ENCODE data around the gene SERPINA6. TPM values are rescaled to one million over a fixed set of nuclear protein-coding genes. Genes with fewer than 3 reads are reported as not detected.

Gene SERPINA6
- total RNA-seq, 1 donor from 2014 or later = not detected

DNA sequence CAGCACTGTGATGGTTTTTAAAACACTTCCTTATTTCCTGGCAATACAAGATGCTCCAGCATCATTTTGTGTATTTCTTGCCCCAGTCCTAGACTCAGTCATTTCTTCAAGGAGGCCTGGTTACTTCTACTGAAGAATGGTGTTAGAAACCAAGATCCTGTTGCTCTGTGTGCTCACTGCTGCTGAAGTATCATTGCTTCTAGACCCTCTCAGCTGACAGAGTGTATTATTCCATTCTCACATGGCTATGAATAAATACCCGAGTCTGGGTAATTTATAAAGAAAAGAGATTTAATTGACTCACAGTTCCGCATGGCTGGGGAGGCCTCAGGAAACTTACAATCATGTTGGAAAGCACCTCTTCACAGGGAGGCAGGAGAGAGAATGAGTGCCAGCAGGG lies 14.9 kb upstream of the SERPINA6 start:
- Histone ChIP-seq H3K27me3 (no peaks in the 10 kb centered on the region), H3K27ac (no peak overlapping the region), H3K9me3 (no peaks in the 10 kb centered on the region), H3K4me3 (no peak overlapping the region), H3K4me1 (peaks cover 20% of the 10 kb centered on the region), H3K36me3 (no peaks in the 10 kb centered on the region)
- intact Hi-C loops (cut with DNase I) = no loop called here
- DNase-seq (ENCODE audit: extremely low spot score in 2 of 2) = no peak
- TF ChIP-seq POLR2A (IDR thresholded peaks at IDR 0.05) = no peak
- TF ChIP-seq CTCF (IDR thresholded peaks at IDR 0.05) = no peak
- TF ChIP-seq POLR2AphosphoS5 (IDR thresholded peaks at IDR 0.05; ENCODE audit: insufficient read depth in 1 of 2, low read depth in 1 of 2) = no peak

DNA sequence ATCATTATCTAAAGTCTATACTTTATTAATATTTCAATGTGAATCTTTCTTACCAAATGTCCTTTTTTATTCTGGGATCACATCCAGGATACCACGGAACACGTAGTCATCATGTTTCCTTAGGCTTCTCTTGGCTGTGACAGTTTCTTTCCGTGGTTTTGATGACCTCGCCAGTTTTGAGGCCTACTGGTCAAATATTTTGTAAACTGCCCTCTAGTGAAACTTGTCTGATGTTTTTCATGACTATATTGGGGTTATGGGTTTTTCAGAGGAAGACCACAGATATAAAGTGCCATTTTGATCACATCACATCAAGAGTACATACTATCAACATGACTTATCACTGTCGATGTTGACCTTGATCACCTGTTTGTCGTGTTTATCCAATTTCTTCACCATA lies 14.1 kb upstream of the SERPINA6 start:
- H3K4me3 ChIP-seq = no peak overlapping the region
- H3K9me3 ChIP-seq = no peaks in the 10 kb centered on the region
- intact Hi-C loops (cut with DNase I) = no loop called here
- H3K36me3 ChIP-seq = no peaks in the 10 kb centered on the region
- peak overlapping the region; percentile 1 for H3K27ac ChIP-seq
- peaks cover 13% of the 10 kb centered on the region for H3K4me1 ChIP-seq
- no peak for TF ChIP-seq POLR2AphosphoS5 (IDR thresholded peaks at IDR 0.05; ENCODE audit: insufficient read depth in 1 of 2, low read depth in 1 of 2)
- no peak for TF ChIP-seq CTCF (IDR thresholded peaks at IDR 0.05)
- no peak for TF ChIP-seq POLR2A (IDR thresholded peaks at IDR 0.05)
- DNase-seq (ENCODE audit: extremely low spot score in 2 of 2) = no peak
- H3K27me3 ChIP-seq = no peaks in the 10 kb centered on the region

DNA sequence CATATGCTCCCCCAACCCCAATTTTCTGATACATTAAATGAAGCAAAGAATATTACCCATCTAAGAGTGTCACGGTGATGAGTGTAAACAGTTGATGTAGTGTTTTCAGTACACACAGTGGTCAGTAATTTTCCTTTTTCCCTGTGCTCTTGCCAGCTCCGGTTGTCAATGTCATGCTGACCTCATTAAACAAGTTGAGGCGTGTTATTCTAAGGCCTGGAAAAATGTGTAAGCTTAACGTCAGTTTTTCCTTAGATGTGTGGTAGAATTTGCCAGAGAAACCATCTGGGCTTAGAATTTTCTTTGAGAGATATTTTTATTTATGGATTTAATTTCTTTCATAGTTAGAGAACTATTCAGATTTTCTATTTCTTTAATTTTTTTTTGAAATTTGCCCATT lies 11.7 kb upstream of the SERPINA6 start:
- intact Hi-C loops (cut with DNase I) = no loop called here
- peak overlapping the region; percentile 66 for H3K27ac ChIP-seq
- peaks cover 12% of the 10 kb centered on the region for H3K4me1 ChIP-seq
- no peaks in the 10 kb centered on the region for H3K27me3 ChIP-seq
- H3K36me3 ChIP-seq = no peaks in the 10 kb centered on the region
- TF ChIP-seq POLR2AphosphoS5 (IDR thresholded peaks at IDR 0.05; ENCODE audit: insufficient read depth in 1 of 2, low read depth in 1 of 2) = peak in 1 of 2 donors; percentile 84
- TF ChIP-seq POLR2A (IDR thresholded peaks at IDR 0.05) = no peak
- no peak for TF ChIP-seq CTCF (IDR thresholded peaks at IDR 0.05)
- no peak for DNase-seq (ENCODE audit: extremely low spot score in 2 of 2)
- H3K9me3 ChIP-seq = no peaks in the 10 kb centered on the region
- H3K4me3 ChIP-seq = no peak overlapping the region

DNA sequence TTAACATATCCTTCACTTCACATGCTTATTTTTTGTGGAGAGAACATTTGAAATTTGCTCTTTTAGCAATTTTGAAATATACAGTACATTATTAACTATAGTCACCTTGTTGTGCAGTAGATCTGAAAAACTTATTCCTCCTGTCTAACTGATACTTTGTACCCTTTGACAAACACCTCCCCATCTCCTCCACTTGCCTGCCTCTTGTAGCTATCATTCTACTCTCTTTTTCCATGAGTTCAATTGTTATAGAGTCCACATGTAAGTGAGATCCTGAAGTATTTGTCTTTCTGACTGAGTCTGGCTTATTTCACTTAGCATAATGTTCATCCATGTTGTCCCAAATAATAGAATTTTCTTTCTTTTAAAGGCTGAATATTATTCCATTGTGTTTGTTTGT lies 9.5 kb upstream of the SERPINA6 start:
- H3K9me3 ChIP-seq = no peaks in the 10 kb centered on the region
- H3K4me3 ChIP-seq = no peak overlapping the region
- no peak for DNase-seq (ENCODE audit: extremely low spot score in 2 of 2)
- H3K27me3 ChIP-seq = no peaks in the 10 kb centered on the region
- no peaks in the 10 kb centered on the region for H3K36me3 ChIP-seq
- no peak for TF ChIP-seq POLR2AphosphoS5 (IDR thresholded peaks at IDR 0.05; ENCODE audit: insufficient read depth in 1 of 2, low read depth in 1 of 2)
- no peak for TF ChIP-seq CTCF (IDR thresholded peaks at IDR 0.05)
- no peak for TF ChIP-seq POLR2A (IDR thresholded peaks at IDR 0.05)
- peaks cover 12% of the 10 kb centered on the region for H3K4me1 ChIP-seq
- intact Hi-C loops (cut with DNase I) = no loop called here
- H3K27ac ChIP-seq = no peak overlapping the region

DNA sequence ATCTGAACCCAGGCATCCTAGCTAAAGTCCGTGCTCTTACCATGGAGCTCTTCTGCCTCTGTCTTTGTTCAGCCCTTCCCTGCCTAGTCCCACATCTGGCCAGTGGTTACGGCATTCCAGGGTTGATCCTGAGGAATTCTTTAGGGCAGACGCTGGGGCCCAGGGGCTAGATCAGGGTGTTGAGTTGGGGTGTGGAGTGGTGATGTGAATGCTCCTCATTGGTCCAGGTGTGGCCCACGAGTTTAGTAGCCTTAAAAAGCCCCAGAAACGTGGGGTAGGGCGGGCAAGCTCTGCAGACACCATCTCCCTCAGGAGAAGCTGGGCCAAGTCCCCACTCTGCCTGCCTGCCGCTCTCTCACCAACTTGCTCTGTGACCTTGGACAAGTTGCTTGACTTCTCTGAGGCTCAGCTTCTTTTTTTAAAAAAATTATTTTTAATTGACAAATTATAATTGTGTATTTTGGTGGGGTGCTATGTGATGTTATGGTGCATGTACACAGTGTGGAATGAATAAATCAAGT lies 9.0 kb upstream of the SERPINA6 start:
- no peak for DNase-seq (ENCODE audit: extremely low spot score in 2 of 2)
- peaks cover 12% of the 10 kb centered on the region for H3K4me1 ChIP-seq
- no peak overlapping the region for H3K4me3 ChIP-seq
- peak overlapping the region; percentile 15 for H3K27ac ChIP-seq
- intact Hi-C loops (cut with DNase I) = no loop called here
- TF ChIP-seq POLR2A (IDR thresholded peaks at IDR 0.05) (no peak), POLR2AphosphoS5 (IDR thresholded peaks at IDR 0.05; ENCODE audit: insufficient read depth in 1 of 2, low read depth in 1 of 2) (no peak), CTCF (IDR thresholded peaks at IDR 0.05) (no peak)
- no peaks in the 10 kb centered on the region for H3K9me3 ChIP-seq
- H3K36me3 ChIP-seq = no peaks in the 10 kb centered on the region
- H3K27me3 ChIP-seq = no peaks in the 10 kb centered on the region
